NCI-H187 treated with DMSO at 0.1 percent for 48 hours (cell line): ENCODE data around the gene SNX27.
A peak's percentile ranks its signal among the peaks of the same experiment; 100 is the strongest.
"Not testable (repeated sequence)": the region's sequence is repeated elsewhere in the genome, so short reads cannot be mapped to it uniquely, and the experiment has no call there.

Experiments used
- DNase-seq: peaks from one replicate; lab custom pipeline; 2025; lab: John Stamatoyannopoulos, UW

SNX27 gene

DNA sequence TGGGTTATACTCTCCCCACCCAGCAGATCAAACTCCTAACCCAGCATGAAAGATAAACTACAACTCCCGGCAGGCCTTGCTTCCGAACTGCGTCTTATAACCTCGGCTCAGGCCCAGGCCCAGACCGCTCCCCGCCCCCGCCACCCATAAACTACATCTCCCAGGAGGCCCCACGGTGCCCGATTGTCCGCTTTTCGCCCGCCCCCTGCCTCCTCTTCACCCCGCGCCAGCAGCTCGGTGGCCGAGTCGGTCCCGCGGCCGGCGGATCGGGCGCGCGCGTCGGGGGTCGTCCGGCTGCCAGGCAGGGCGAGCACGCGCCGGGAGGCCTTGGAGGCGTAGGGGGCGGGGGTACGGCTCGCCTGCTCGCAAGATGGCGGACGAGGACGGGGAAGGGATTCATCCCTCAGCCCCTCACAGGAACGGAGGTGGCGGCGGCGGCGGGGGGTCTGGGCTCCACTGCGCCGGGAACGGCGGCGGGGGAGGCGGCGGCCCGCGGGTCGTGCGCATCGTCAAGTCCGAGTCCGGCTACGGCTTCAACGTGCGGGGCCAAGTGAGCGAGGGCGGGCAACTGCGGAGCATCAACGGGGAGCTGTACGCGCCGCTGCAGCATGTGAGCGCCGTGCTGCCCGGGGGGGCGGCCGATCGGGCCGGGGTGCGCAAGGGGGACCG, at the start of gene SNX27:
SNX27 (plus strand) TSS at position 219 of the 669 bp plus-strand sequence; CDS start at position 371, 152 bp downstream.
- peak; percentile 90 for DNase-seq

- no peak for DNase-seq
Observed at GRCh38 chr1:151562661-151563060, 49.2 kb upstream of the SNX27 start.

- no peak for DNase-seq
Observed at GRCh38 chr1:151563376-151563775, 48.5 kb upstream of the SNX27 start.

DNA sequence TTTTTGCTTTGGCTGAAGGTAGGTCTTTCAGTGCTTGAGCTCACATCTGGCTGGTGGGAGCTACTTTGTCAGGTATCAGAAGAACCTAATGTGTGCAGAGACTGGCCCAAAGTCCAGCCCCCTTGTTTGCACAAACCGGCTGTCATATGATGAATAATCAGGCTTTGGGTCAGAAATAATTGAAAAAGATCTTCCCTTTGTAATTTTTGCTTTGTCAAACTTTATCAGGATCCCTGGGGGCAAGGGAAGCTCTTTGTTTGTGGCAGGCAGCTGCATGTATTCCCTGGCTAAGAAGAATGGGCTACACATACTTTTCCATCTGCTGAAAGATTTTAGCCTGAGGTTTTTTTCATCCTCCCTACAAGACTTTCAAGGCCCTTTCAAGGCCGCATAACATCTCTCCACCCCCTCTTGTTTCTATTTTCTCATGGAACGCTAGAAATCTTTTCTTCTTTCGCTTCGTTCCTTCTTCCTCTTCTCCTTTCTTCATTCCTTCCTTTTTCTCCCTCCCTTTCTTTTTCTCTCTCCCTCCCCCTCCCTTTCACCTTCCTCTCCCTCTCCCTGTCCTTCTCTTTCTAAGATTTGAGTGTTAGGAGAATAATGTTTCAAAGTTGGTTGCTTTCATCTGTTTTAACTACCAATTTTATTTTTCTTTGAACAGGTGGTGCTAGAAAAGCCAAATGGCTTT, 46.2 kb upstream of the SNX27 start:
- DNase-seq: no peak

- no peak for DNase-seq
Observed at GRCh38 chr1:151568626-151569088, 43.2 kb upstream of the SNX27 start.

DNA sequence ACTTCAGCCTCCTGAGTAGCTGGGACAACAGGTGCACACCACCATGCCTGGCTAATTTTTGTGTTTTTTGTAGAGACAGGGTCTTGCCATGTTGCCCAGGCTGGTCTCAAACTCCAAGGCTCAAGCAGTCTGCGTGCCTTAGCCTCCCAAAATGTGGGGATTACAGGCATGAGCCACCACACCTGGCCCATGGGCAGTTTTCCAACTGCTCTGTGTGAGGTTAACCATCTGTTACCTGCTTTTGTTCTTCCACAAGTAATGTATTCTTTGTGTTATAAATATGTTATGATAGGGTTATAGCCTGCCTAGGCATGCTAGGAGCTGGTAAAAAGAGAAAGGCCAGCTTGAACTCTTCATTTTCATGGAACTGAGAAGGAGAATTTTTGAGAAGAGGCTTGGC, 41.0 kb upstream of the SNX27 start:
- no peak for DNase-seq

- DNase-seq: no peak
Observed at GRCh38 chr1:151574575-151575529, 37.0 kb upstream of the SNX27 start.

GRCh38 chr1:151577173-151577572, 34.7 kb upstream of the SNX27 start:
- no peak for DNase-seq

DNA sequence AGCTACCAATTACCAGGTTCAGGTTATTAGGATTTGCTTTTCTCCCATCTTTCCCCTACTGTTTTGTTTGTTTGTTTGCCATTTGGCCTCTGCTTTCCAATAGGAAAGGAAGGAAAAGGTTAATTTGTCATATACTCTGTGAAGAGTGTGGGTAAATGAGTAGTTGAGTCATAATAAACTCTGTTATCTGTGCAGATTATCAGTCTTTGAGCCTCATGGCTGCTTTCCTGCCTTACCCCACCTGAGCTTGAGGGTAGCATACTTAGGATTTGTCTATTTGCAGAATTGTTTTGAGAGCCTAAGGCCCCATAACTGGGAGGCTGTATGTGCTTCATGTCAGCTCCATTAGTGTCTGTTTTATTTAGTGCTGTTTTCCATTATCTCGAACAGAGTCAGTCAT, 32.9 kb upstream of the SNX27 start:
- no peak for DNase-seq

GRCh38 chr1:151579436-151580225, 32.2 kb upstream of the SNX27 start:
- no peak for DNase-seq

DNA sequence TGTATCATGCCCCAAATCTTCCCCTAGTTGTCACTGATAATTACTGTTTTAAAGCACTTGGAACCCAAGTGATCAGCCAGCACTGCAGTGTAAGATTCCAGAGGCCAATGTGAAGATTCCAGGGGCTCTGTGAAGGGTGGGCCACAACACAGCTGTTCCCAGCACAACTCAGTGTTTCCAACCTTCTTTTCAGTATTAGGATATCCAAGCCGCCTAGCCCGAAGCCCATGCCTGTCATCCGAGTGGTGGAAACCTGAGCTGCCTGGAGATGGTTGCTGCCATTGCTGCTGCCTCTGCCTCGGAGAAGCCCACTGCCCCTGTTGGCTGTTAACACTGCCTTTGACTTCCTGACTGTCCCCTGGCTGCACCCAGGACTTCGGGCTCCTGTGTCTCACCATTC, 30.4 kb upstream of the SNX27 start:
- no peak for DNase-seq

DNA sequence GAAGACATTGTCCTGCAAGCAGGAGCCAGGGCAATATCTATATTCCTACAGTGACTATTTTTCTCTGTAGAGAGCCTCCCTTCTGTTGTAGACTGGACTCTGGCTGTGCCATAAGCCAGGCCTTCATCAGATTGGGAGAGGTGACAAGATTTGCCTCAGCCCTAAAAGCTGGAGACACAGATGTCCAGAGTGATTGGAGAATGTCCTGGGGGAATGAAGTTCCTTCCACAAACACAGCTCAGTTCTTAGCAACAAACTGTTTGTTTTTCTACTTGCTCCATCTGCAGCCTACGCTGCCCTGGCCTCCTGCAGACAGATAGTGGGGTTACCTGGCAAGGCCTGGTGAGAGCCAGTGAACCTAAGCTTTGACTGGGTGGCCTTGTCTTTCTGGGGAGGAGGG, 29.9 kb upstream of the SNX27 start:
- DNase-seq: no peak

DNA sequence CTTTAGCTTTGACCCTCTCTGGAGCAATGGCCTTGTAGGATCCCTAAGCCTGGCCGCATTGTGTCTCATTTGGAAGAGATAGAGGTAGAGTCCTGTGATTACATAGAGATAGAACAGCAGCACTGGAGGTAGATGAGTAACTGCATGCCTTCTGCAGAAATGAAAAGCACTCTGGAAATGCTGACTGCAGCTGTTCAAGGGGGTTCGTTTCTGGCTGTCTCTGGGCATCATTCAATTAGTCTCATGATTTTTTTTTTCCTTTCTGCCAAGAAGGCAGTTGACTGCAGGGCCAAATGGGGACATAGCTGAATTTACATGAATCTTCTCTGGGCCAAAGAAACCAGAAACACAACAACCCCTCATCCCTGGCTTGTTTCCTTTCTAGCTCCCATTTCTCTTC, 28.1 kb upstream of the SNX27 start:
- no peak for DNase-seq

GRCh38 chr1:151584278-151584677, 27.6 kb upstream of the SNX27 start:
- no peak for DNase-seq

DNA sequence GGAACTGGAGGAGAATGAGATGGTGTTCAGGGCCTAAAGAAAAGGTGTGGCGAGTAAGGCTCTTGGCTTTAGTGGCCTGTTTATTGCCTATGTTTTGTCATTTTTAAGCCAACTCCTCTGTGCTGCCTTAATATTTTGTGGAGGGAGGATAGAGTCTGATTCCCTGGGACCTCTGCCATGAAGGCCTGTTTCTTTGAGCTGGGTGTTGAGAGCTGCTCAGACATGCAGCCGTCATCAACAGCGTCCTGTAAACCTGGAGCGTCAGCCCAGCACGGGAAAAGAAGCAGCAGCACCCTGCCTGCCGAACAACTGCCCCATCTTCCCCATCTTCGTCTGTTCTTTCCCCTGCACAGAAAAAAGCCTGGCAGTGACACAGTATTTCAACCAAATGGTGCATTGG, 27.1 kb upstream of the SNX27 start:
- DNase-seq: no peak

DNA sequence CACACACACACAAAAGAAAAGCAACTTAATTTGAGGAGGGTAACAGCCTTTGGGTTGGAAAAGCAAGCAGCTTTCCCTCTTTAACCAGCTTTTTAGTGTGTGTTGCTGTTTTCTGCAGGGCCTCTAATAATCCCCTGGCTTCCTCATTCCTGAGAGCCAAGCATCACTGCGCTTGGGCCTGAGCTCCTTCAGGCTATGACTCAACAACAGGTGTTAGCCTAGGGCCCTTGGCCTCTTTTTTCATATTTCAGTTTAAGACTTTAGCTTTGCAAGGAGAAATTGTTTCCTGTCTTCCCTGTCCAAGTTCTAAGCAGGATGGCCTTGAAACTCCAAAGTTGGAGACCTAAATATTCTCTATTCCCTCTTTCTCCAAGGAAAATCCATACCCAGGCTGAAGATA, 26.2 kb upstream of the SNX27 start:
- DNase-seq: no peak

- DNase-seq: no peak
Observed at GRCh38 chr1:151590961-151591360, 20.9 kb upstream of the SNX27 start.

- no peak for DNase-seq
Observed at GRCh38 chr1:151593730-151594129, 18.1 kb upstream of the SNX27 start.

DNA sequence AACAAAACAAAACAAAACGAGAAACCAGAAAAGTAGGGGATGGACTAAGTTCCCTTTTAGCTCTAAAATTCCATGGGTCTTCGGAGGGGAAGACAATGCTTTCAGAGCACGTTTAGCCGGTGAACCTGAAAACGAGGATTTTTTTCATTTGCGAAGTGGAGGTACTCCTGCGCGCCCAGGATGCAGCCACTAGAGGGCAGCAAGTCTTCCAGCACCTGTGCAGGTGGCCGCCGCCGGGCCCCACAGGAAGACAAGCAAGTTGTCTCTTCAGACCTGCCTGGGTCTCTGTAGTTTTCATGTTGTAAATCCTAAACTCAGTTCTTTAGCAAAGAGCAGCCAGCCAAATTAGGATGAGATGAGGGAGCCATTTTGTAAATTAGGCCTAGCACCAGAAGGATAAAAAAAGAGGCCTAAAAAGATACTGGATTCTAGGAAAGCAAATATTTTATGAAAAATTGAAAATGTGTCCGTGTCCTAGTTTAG, 17.7 kb upstream of the SNX27 start:
- DNase-seq: peak; percentile 67

GRCh38 chr1:151596166-151596953, 15.5 kb upstream of the SNX27 start:
- DNase-seq: no peak

DNA sequence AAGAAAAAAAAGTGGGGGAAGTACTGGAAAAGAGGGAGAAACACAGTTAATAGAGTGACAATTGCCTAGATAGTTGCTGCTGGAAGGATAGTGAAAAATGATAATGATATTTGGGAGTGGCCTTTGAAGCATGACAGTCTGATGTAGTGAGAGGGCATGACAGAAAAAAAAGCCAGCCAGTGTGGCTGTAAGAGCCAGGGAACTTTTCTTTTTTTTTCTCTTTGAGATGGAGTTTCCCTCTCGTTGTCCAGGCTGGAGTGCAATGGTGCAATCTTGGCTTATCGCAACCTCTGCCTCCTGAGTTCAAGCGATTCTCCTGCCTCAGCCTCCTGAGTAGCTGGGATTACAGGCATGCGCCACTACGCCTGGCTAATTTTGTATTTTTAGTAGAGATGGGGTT, 9.3 kb upstream of the SNX27 start:
- DNase-seq: not testable (repeated sequence)
